Measurements from ENCODE around the gene CERS4. TPM values are rescaled to one million over a fixed set of nuclear protein-coding genes. Genes with fewer than 3 reads are reported as not detected.
"Not testable (repeated sequence)": the region's sequence is repeated elsewhere in the genome, so short reads cannot be mapped to it uniquely, and the experiment has no call there.

The CERS4 gene
- total RNA-seq, 1 donor from 2014 or later = 67.3 TPM

GRCh38 chr19:8240274-8241229 lies 31.4 kb downstream of the CERS4 start:
- ATAC-seq = peak; percentile 84
- DNase-seq (ENCODE audit: low spot score) = peak; percentile 91

GRCh38 chr19:8241646-8242045 lies 32.5 kb downstream of the CERS4 start:
- no peak for DNase-seq (ENCODE audit: low spot score)
- ATAC-seq = no peak

GRCh38 chr19:8242211-8242821 lies 33.1 kb downstream of the CERS4 start:
- no peak for DNase-seq (ENCODE audit: low spot score)
- ATAC-seq = no peak

GRCh38 chr19:8243146-8243545 lies 34.0 kb downstream of the CERS4 start:
- DNase-seq (ENCODE audit: low spot score) (no peak), ATAC-seq (no peak)

- ATAC-seq (no peak), DNase-seq (ENCODE audit: low spot score) (no peak)
Observed at GRCh38 chr19:8244442-8244841, 35.3 kb downstream of the CERS4 start.

GRCh38 chr19:8245869-8246835 lies 37.0 kb downstream of the CERS4 start:
- ATAC-seq (peak; percentile 49), DNase-seq (ENCODE audit: low spot score) (peak; percentile 65)

GRCh38 chr19:8247129-8247890 lies 38.1 kb downstream of the CERS4 start:
- not testable (repeated sequence) for DNase-seq (ENCODE audit: low spot score); ATAC-seq

GRCh38 chr19:8248348-8249328 lies 39.5 kb downstream of the CERS4 start:
- ATAC-seq (no peak), DNase-seq (ENCODE audit: low spot score) (no peak)

GRCh38 chr19:8250596-8250995 lies 41.4 kb downstream of the CERS4 start:
- no peak for DNase-seq (ENCODE audit: low spot score)
- no peak for ATAC-seq

GRCh38 chr19:8251025-8251472 lies 41.9 kb downstream of the CERS4 start:
- ATAC-seq = peak; percentile 78
- DNase-seq (ENCODE audit: low spot score) = peak; percentile 98

GRCh38 chr19:8252922-8253589 lies 43.9 kb downstream of the CERS4 start:
- ATAC-seq (peak; percentile 64), DNase-seq (ENCODE audit: low spot score) (peak; percentile 81)

GRCh38 chr19:8253678-8254077 lies 44.5 kb downstream of the CERS4 start:
- no peak for ATAC-seq
- no peak for DNase-seq (ENCODE audit: low spot score)

GRCh38 chr19:8254286-8255001 lies 45.3 kb downstream of the CERS4 start:
- ATAC-seq (no peak), DNase-seq (ENCODE audit: low spot score) (no peak)

GRCh38 chr19:8255426-8256125 lies 46.4 kb downstream of the CERS4 start:
- DNase-seq (ENCODE audit: low spot score) (no peak), ATAC-seq (no peak)

GRCh38 chr19:8256276-8257051 lies 47.3 kb downstream of the CERS4 start:
- no peak for DNase-seq (ENCODE audit: low spot score)
- ATAC-seq = no peak

GRCh38 chr19:8257052-8257443 lies 47.9 kb downstream of the CERS4 start:
- DNase-seq (ENCODE audit: low spot score) (no peak), ATAC-seq (no peak)

Measured in left lobe of liver (tissue), 2 donors.